Esophagus muscularis mucosa (tissue), 4 donors: ENCODE measurements around the gene KIF17. TPM values are rescaled to one million over a fixed set of nuclear protein-coding genes. Genes with fewer than 3 reads are reported as not detected.
"Not testable (repeated sequence)": the region's sequence is repeated elsewhere in the genome, so short reads cannot be mapped to it uniquely, and the experiment has no call there.

Experiments used
- DNase-seq: peaks from one replicate; pipeline ENCODE4 v3.0.0-alpha.2; 2017; ENCODE audit errors: extremely low spot score
- H3K27ac ChIP-seq, 4 donors: fragments of 200-600 bp; sonication (generic); replicated peaks in 1 of 4; 1 replicate in 3 of 4; 2 replicates in 1 of 4; pipeline ENCODE4 v1.5.1; 2016 to 2019; ENCODE audit warnings: mild to moderate bottlenecking in 1 of 4
- H3K27me3 ChIP-seq, 4 donors: fragments of 200-600 bp; sonication (generic); one replicate each; pipeline versions ENCODE4 v1.5.1 to v1.6.0; 2016 to 2019
- H3K36me3 ChIP-seq, 4 donors: fragments of 200-600 bp; sonication (generic); one replicate each; pipeline ENCODE4 v1.5.1; 2016 to 2019
- H3K4me1 ChIP-seq, 4 donors: fragments of 200-600 bp; sonication (generic); one replicate each; pipeline ENCODE4 v1.5.1; 2016 to 2019
- H3K4me3 ChIP-seq, 4 donors: fragments of 200-600 bp; sonication (generic); 1 replicate in 2 of 4; 2 replicates in 2 of 4; pipeline ENCODE4 v1.5.1; 2016 to 2019; ENCODE audit warnings: mild to moderate bottlenecking in 4 of 4, moderate library complexity in 1 of 4
- H3K9me3 ChIP-seq, 4 donors: fragments of 200-600 bp; sonication (generic); 1 replicate in 3 of 4; 2 replicates in 1 of 4; pipeline ENCODE4 v1.5.1; 2016 to 2019
- CTCF ChIP-seq, 3 experiments: fragments of 200-600 bp in 2 of 3; fragments of 450-650 bp in 1 of 3; sonication (generic) in 2 of 3; IDR thresholded peaks; one replicate each; pipeline ENCODE4 v1.5.1; 2017 to 2019; ENCODE audit warnings: antibody characterized with exemption in 3 of 3, mild to moderate bottlenecking in 2 of 3, moderate library complexity in 1 of 3
- EP300 ChIP-seq: sonication (generic); formaldehyde crosslinking; IDR thresholded peaks from one replicate; pipeline ENCODE4 v1.6.1; 2017; ENCODE audit warnings: antibody characterized with exemption
- POLR2A ChIP-seq: fragments of 450-650 bp; IDR thresholded peaks from one replicate; pipeline ENCODE4 v1.6.1; 2017; ENCODE audit warnings: antibody characterized with exemption, moderate library complexity, mild to moderate bottlenecking, low read depth
- POLR2AphosphoS5 ChIP-seq, 2 donors: sonication (generic); formaldehyde crosslinking; IDR thresholded peaks; one replicate each; pipeline ENCODE4 v1.6.1; 2017; ENCODE audit warnings: antibody characterized with exemption in 2 of 2
- WGBS: methylation state at CpG from one replicate; pipeline ENCODE4 v1.1.5; 2018; 5-methylcytosine and 5-hydroxymethylcytosine counted together
- intact Hi-C: fragments of 100-400 bp; cut with DNase I; formaldehyde crosslinking; loops from one replicate; pipeline ENCODE4 v1.15.1; 2023
- total RNA-seq, 4 donors: library from RNA; depleted of rRNA; stranded (reverse); fragments of >200 nt; gene quantifications; one replicate each; pipeline versions ENCODE4 v1.1.0 to v1.2.1, GENCODE V29; 2016

Gene KIF17
- total RNA-seq, 4 donors from 2014 or later: 2.0 to 7.3 (median 3.4) TPM

DNA sequence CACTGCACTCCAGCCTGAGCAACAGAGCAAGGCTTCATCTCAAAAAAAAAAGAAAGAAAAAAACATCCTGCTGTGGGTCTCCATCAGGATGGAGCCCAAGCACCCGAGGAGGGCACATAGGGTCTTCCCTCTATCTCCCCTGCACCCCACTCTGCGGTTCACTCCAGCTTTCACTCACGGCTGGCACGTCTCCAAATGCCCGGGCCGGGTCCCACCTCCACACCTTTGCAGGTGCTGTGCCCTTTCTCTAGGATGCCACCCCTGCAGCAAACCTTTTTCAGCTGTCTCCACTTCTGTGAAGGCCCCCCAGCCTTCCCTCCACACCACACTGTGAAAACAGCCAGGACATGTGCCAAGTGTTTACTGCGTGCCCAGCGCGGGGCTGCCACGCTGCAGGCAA is 34.2 kb downstream of the KIF17 start:
- DNase-seq: no peak
- 89% methylated on average over 10 of the region's 10 CpGs for WGBS
- Histone ChIP-seq H3K9me3 (no peaks in the 10 kb centered on the region), H3K36me3 (peaks cover 0 to 5% (median 0%) of the 10 kb centered on the region in 4 donors), H3K4me3 (no peak overlapping the region), H3K4me1 (peaks cover 0 to 18% (median 11%) of the 10 kb centered on the region in 4 donors), H3K27me3 (no peaks in the 10 kb centered on the region), H3K27ac (no peak overlapping the region)
- intact Hi-C loops: no loop called here
- TF ChIP-seq CTCF (IDR thresholded peaks at IDR 0.05) (no peak), EP300 (no peak), POLR2AphosphoS5 (IDR thresholded peaks at IDR 0.05) (no peak), POLR2A (no peak)

DNA sequence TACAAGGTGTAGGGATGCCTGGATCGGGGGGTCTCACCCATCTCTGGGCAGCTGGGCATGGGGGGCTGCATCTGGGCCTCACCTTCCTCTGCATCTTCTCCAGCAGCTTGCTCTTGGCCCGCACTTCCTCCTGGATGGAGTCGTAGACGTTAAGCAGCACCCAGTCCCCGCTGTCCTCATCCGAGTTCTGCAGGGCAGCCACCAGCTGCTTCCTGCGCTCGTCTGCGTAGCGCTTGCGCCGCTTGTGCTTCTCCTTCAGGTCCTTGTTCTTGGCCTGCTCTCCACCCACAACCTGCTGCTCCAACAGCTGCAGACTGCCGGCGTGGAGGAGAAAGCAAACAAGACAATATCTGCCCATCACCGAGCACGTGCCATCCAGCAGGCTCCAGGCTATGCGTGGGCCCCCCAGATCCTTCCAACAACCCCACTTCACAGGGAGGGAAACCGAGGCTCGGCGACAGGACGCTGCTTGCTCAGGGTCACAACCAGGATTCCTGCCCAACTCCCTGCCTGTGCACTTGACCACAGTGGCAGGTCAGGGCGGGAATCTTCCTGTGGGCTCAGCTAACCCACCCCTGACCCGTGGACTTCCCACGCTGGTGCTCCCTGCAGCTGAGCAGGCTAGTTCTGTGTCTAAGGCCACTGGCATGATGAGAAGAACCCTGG is 35.1 kb downstream of the KIF17 start:
- no peaks in the 10 kb centered on the region for H3K27me3 ChIP-seq
- no peak overlapping the region for H3K27ac ChIP-seq
- no peak for TF ChIP-seq CTCF (IDR thresholded peaks at IDR 0.05)
- no peak for TF ChIP-seq POLR2A
- TF ChIP-seq POLR2AphosphoS5 (IDR thresholded peaks at IDR 0.05): no peak
- TF ChIP-seq EP300: no peak
- peaks cover 0 to 18% (median 11%) of the 10 kb centered on the region in 4 donors for H3K4me1 ChIP-seq
- WGBS: 80% methylated on average over 19 of the region's 24 CpGs
- H3K4me3 ChIP-seq: no peak overlapping the region
- peaks cover 0 to 6% (median 0%) of the 10 kb centered on the region in 4 donors for H3K36me3 ChIP-seq
- intact Hi-C loops: no loop called here
- DNase-seq: no peak
- no peaks in the 10 kb centered on the region for H3K9me3 ChIP-seq

DNA sequence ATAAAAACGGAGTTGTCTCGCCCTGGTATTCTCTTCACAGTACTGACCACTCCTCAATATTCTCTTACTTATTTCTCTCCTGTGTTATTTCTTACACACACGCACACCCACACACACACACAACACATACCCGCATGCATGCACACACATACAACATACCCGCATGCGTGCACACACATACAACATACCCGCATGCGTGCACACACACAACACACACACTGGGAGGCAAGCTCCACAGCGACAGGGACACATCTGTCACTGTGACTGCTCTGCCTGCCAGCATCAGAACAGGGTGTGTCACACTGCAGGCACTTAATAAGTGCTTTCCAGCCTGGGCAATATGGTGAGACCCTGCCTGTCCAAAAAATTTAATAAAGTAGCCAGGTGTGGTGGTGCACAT is 35.8 kb downstream of the KIF17 start:
- Histone ChIP-seq H3K4me1 (peaks cover 0 to 18% (median 11%) of the 10 kb centered on the region in 4 donors), H3K9me3 (no peaks in the 10 kb centered on the region), H3K4me3 (no peak overlapping the region), H3K27me3 (no peaks in the 10 kb centered on the region), H3K36me3 (peaks cover 0 to 7% (median 0%) of the 10 kb centered on the region in 4 donors), H3K27ac (no peak overlapping the region)
- no peak for DNase-seq
- intact Hi-C loops: no loop called here
- WGBS: 92% methylated on average over 9 of the region's 9 CpGs
- no peak for TF ChIP-seq EP300

DNA sequence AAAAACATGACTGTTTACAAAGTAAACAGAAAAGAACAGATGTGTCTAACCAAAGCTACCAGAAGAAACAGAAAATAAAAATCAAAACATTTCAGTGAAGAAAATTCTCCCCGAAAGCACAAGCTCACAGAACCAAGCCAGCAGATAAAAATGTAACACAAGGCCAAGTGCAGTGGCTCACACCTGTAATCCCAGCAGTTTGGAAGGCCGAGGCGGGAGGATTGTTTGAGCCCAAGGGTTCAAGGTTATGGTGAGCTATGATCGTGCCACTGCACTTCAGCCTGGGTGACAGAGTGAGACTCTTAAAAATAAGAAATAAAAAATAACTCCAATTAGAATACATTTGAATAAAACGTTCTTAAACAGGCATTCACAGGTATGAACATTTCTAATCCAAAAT is 37.5 kb downstream of the KIF17 start:
- Histone ChIP-seq H3K36me3 (peaks cover 0 to 10% (median 0%) of the 10 kb centered on the region in 4 donors), H3K4me1 (peaks cover 0 to 10% (median 6%) of the 10 kb centered on the region in 4 donors), H3K9me3 (no peaks in the 10 kb centered on the region), H3K27me3 (no peaks in the 10 kb centered on the region), H3K27ac (no peak overlapping the region), H3K4me3 (no peak overlapping the region)
- 89% methylated on average over 5 of the region's 5 CpGs for WGBS
- TF ChIP-seq CTCF (IDR thresholded peaks at IDR 0.05): no peak
- no peak for DNase-seq
- intact Hi-C loops: no loop called here

GRCh38 chr1:20678599-20678998 is 39.2 kb downstream of the KIF17 start:
- Histone ChIP-seq H3K4me1 (peaks cover 0 to 9% (median 1%) of the 10 kb centered on the region in 4 donors), H3K9me3 (no peaks in the 10 kb centered on the region), H3K27ac (no peak overlapping the region), H3K27me3 (no peaks in the 10 kb centered on the region), H3K4me3 (no peak overlapping the region), H3K36me3 (peaks cover 0 to 19% (median 0%) of the 10 kb centered on the region in 4 donors)
- intact Hi-C loops: no loop called here
- no peak for TF ChIP-seq POLR2A
- TF ChIP-seq EP300: no peak
- no peak for TF ChIP-seq POLR2AphosphoS5 (IDR thresholded peaks at IDR 0.05)
- no peak for TF ChIP-seq CTCF (IDR thresholded peaks at IDR 0.05)
- WGBS: 86% methylated on average over 6 of the region's 6 CpGs
- no peak for DNase-seq

DNA sequence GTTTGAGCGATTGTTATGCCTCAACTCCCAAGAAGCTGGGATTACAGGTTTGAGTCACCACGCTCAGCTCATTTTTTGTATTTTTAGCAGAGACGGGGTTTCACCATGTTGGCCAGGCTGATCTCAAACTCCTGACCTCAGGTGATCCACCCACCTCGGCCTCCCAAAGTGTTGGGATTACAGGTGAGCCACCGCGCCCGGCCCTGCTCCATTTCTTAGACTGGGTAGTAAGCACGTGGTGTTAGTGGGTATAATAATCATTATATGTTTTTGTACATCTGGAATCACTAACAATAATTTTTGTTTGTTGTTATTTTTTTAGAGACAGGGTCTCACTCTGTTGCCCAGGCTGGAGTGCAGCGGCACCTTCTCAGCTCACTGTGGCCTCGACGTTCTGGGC is 44.2 kb downstream of the KIF17 start:
- H3K36me3 ChIP-seq: peaks cover 0 to 35% (median 0%) of the 10 kb centered on the region in 4 donors
- H3K9me3 ChIP-seq, intact Hi-C loops, H3K4me1 ChIP-seq, H3K4me3 ChIP-seq, H3K27me3 ChIP-seq, DNase-seq, H3K27ac ChIP-seq: not testable (repeated sequence)
- whole genome bisulfite sequencing: 96% methylated on average over 11 of the region's 11 CpGs
